ENCODE results near the gene ARHGDIG. TPM values are rescaled to one million over a fixed set of nuclear protein-coding genes. Genes with fewer than 3 reads are reported as not detected.

Gene ARHGDIG
- total and polyA plus RNA-seq, 2 experiments from 2014 or later: 0.78 to 1.0 TPM

- Histone ChIP-seq H3K27me3 (ENCODE audit: insufficient read depth) (peaks cover 52% of the 10 kb centered on the region), H3K4me3 (peak overlapping the region; percentile 60), H2AFZ (peak overlapping the region; percentile 90), H3K36me3 (ENCODE audit: insufficient read depth) (no peaks in the 10 kb centered on the region), H3K4me1 (ENCODE audit: insufficient read depth) (no peaks in the 10 kb centered on the region), H3K9me2 (ENCODE audit: insufficient read depth) (no peaks in the 10 kb centered on the region), H4K20me1 (replicated peaks; ENCODE audit: insufficient read depth) (0 out of 2 replicates have a peak, but pooled peaks cover 2% of the 10 kb centered on the region), H3K4me2 (peak overlapping the region; percentile 78), H3F3A (replicated peaks; ENCODE audit: low read depth) (peaks cover 4% of the 10 kb centered on the region; the same call in 1 of the 2 replicates), H3K79me2 (replicated peaks; ENCODE audit: insufficient read depth) (no peaks in the 10 kb centered on the region), H3K27ac (ENCODE audit: low read depth) (no peak overlapping the region)
- Mint-ChIP-seq H3K9me3 (no peaks in the 10 kb centered on the region), H3K27me3 (ENCODE audit: insufficient read depth, low read depth, poor library complexity) (peaks cover 35% of the 10 kb centered on the region), H3K4me3 (peak overlapping the region; percentile 61; the same call in 2 of the 3 replicates), H3K36me3 (ENCODE audit: low read depth) (no peaks in the 10 kb centered on the region), H3K27ac (no peak overlapping the region), H3K4me1 (no peaks in the 10 kb centered on the region)
- peak; percentile 7 for ATAC-seq
- peak; percentile 42 for DNase-seq (ENCODE audit: low spot score)
- TF ChIP-seq EZH2phosphoT487 (IDR thresholded peaks at IDR 0.05; ENCODE audit: unreplicated experiment) (no peak), ZNF114 (CRISPR knock-in tag; IDR thresholded peaks at IDR 0.05) (no peak), POLR2AphosphoS5 (IDR thresholded peaks at IDR 0.05; ENCODE audit: low read depth) (no peak), ZNF462 (CRISPR knock-in tag; IDR thresholded peaks at IDR 0.05) (no peak), CTCF (conservative IDR thresholded peaks at IDR 0.05; ENCODE audit: low read depth in 2 of 2) (no peak), EZH2 (IDR thresholded peaks at IDR 0.05; ENCODE audit: low read depth, unreplicated experiment) (no peak), ZNF331 (CRISPR knock-in tag; IDR thresholded peaks at IDR 0.05; ENCODE audit: low read depth) (no peak), JUNB (IDR thresholded peaks at IDR 0.05; ENCODE audit: unreplicated experiment) (no peak), CREB1 (CRISPR knock-in tag; IDR thresholded peaks at IDR 0.05; ENCODE audit: low read depth) (no peak), NANOG (IDR thresholded peaks at IDR 0.05; ENCODE audit: borderline replicate concordance) (no peak), STAT1 (IDR thresholded peaks at IDR 0.05; ENCODE audit: unreplicated experiment) (no peak)
Observed at GRCh38 chr16:280005-280460, 358 bp upstream of the ARHGDIG start.

Measured in GM23338 (cell line).